ENCODE measurements around the gene CHRND. TPM values are rescaled to one million over a fixed set of nuclear protein-coding genes. Genes with fewer than 3 reads are reported as not detected.
A peak's percentile ranks its signal among the peaks of the same experiment; 100 is the strongest.

Gene CHRND
- total RNA-seq, 1 donor from 2014 or later: 339 TPM

- no peak for DNase-seq (ENCODE audit: low read depth)
Observed at GRCh38 chr2:232541195-232541960, 15.4 kb downstream of the CHRND start.

- DNase-seq (ENCODE audit: low read depth): peak; percentile 34
Observed at GRCh38 chr2:232541961-232542714, 16.2 kb downstream of the CHRND start.

GRCh38 chr2:232542715-232543467, 16.9 kb downstream of the CHRND start:
- no peak for DNase-seq (ENCODE audit: low read depth)

- no peak for DNase-seq (ENCODE audit: low read depth)
Observed at GRCh38 chr2:232543491-232543890, 17.5 kb downstream of the CHRND start.

- peak; percentile 40 for DNase-seq (ENCODE audit: low read depth)
Observed at GRCh38 chr2:232543928-232544631, 18.1 kb downstream of the CHRND start.

- no peak for DNase-seq (ENCODE audit: low read depth)
Observed at GRCh38 chr2:232544674-232545073, 18.7 kb downstream of the CHRND start.

GRCh38 chr2:232545511-232546375, 19.8 kb downstream of the CHRND start:
- DNase-seq (ENCODE audit: low read depth): peak; percentile 55

GRCh38 chr2:232547991-232548390, 22.0 kb downstream of the CHRND start:
- DNase-seq (ENCODE audit: low read depth): peak; percentile 69

GRCh38 chr2:232549655-232550353, 23.8 kb downstream of the CHRND start:
- peak; percentile 62 for DNase-seq (ENCODE audit: low read depth)

GRCh38 chr2:232550354-232551249, 24.6 kb downstream of the CHRND start, which contains the start of the genes EIF4E2 and TIGD1:
Gene EIF4E2 (plus strand): TSS chr2:232550689. CDS start chr2:232550725, 36 bp downstream.
Gene TIGD1 (minus strand): TSS chr2:232550557. CDS start chr2:232549882, 675 bp downstream.
- DNase-seq (ENCODE audit: low read depth): peak; percentile 96

- DNase-seq (ENCODE audit: low read depth): no peak
Observed at GRCh38 chr2:232551250-232551638, 25.3 kb downstream of the CHRND start.

GRCh38 chr2:232551776-232552175, 25.8 kb downstream of the CHRND start:
- no peak for DNase-seq (ENCODE audit: low read depth)

- no peak for DNase-seq (ENCODE audit: low read depth)
Observed at GRCh38 chr2:232556426-232556825, 30.5 kb downstream of the CHRND start.

- no peak for DNase-seq (ENCODE audit: low read depth)
Observed at GRCh38 chr2:232562515-232563151, 36.7 kb downstream of the CHRND start.

- no peak for DNase-seq (ENCODE audit: low read depth)
Observed at GRCh38 chr2:232563580-232563979, 37.6 kb downstream of the CHRND start.

GRCh38 chr2:232567721-232568120, 41.8 kb downstream of the CHRND start:
- peak; percentile 44 for DNase-seq (ENCODE audit: low read depth)

GRCh38 chr2:232568161-232568560, 42.2 kb downstream of the CHRND start:
- DNase-seq (ENCODE audit: low read depth): peak; percentile 94

- no peak for DNase-seq (ENCODE audit: low read depth)
Observed at GRCh38 chr2:232569541-232569940, 43.6 kb downstream of the CHRND start.
